Measurements from ENCODE around the gene CRABP2.
A peak's percentile ranks its signal among the peaks of the same experiment; 100 is the strongest.

CRABP2 gene

GRCh38 chr1:156714830-156715229, 9.4 kb upstream of the CRABP2 start:
- in situ Hi-C loops (cut with MboI; ENCODE audit: low pct_unique_long_range_greater_than_20kb, low sequenced_read_pairs): no loop called here
- DNase-seq: no peak

GRCh38 chr1:156712626-156713025, 7.2 kb upstream of the CRABP2 start:
- in situ Hi-C loops (cut with MboI; ENCODE audit: low pct_unique_long_range_greater_than_20kb, low sequenced_read_pairs): no loop called here
- no peak for DNase-seq

- in situ Hi-C loops (cut with MboI; ENCODE audit: low pct_unique_long_range_greater_than_20kb, low sequenced_read_pairs): no loop called here
- DNase-seq: no peak
Observed at GRCh38 chr1:156711011-156711817, 5.8 kb upstream of the CRABP2 start.

GRCh38 chr1:156709757-156710489, 4.5 kb upstream of the CRABP2 start:
- in situ Hi-C loops (cut with MboI; ENCODE audit: low pct_unique_long_range_greater_than_20kb, low sequenced_read_pairs): no loop called here
- no peak for DNase-seq

- DNase-seq: no peak
- in situ Hi-C loops (cut with MboI; ENCODE audit: low pct_unique_long_range_greater_than_20kb, low sequenced_read_pairs): no loop called here
Observed at GRCh38 chr1:156709031-156709430, 3.6 kb upstream of the CRABP2 start.

- DNase-seq: no peak
- in situ Hi-C loops (cut with MboI; ENCODE audit: low pct_unique_long_range_greater_than_20kb, low sequenced_read_pairs): no loop called here
Observed at GRCh38 chr1:156708218-156708661, 2.9 kb upstream of the CRABP2 start.

GRCh38 chr1:156707417-156708217, 2.2 kb upstream of the CRABP2 start:
- no peak for DNase-seq
- in situ Hi-C loops (cut with MboI; ENCODE audit: low pct_unique_long_range_greater_than_20kb, low sequenced_read_pairs): no loop called here

GRCh38 chr1:156706657-156707416, 1.5 kb upstream of the CRABP2 start:
- in situ Hi-C loops (cut with MboI; ENCODE audit: low pct_unique_long_range_greater_than_20kb, low sequenced_read_pairs): no loop called here
- no peak for DNase-seq

GRCh38 chr1:156705918-156706656, 704 bp upstream of the CRABP2 start:
- in situ Hi-C loops (cut with MboI; ENCODE audit: low pct_unique_long_range_greater_than_20kb, low sequenced_read_pairs): no loop called here
- DNase-seq: peak; percentile 83

GRCh38 chr1:156704930-156705320, 458 bp downstream of the CRABP2 start:
- in situ Hi-C loops (cut with MboI; ENCODE audit: low pct_unique_long_range_greater_than_20kb, low sequenced_read_pairs): no loop called here
- DNase-seq: no peak

- DNase-seq: no peak
- in situ Hi-C loops (cut with MboI; ENCODE audit: low pct_unique_long_range_greater_than_20kb, low sequenced_read_pairs): no loop called here
Observed at GRCh38 chr1:156704166-156704711, 1.1 kb downstream of the CRABP2 start.

- DNase-seq: no peak
- in situ Hi-C loops (cut with MboI; ENCODE audit: low pct_unique_long_range_greater_than_20kb, low sequenced_read_pairs): no loop called here
Observed at GRCh38 chr1:156703741-156704140, 1.6 kb downstream of the CRABP2 start.

- DNase-seq: no peak
- in situ Hi-C loops (cut with MboI; ENCODE audit: low pct_unique_long_range_greater_than_20kb, low sequenced_read_pairs): no loop called here
Observed at GRCh38 chr1:156703336-156703735, 2.0 kb downstream of the CRABP2 start.

GRCh38 chr1:156700736-156701531, 4.4 kb downstream of the CRABP2 start:
- no peak for DNase-seq
- in situ Hi-C loops (cut with MboI; ENCODE audit: low pct_unique_long_range_greater_than_20kb, low sequenced_read_pairs): no loop called here

GRCh38 chr1:156698995-156699394, 6.4 kb downstream of the CRABP2 start:
- DNase-seq: no peak
- in situ Hi-C loops (cut with MboI; ENCODE audit: low pct_unique_long_range_greater_than_20kb, low sequenced_read_pairs): no loop called here

- in situ Hi-C loops (cut with MboI; ENCODE audit: low pct_unique_long_range_greater_than_20kb, low sequenced_read_pairs): no loop called here
- no peak for DNase-seq
Observed at GRCh38 chr1:156697481-156697880, 7.9 kb downstream of the CRABP2 start.

GRCh38 chr1:156696755-156697154, 8.6 kb downstream of the CRABP2 start:
- in situ Hi-C loops (cut with MboI; ENCODE audit: low pct_unique_long_range_greater_than_20kb, low sequenced_read_pairs): no loop called here
- DNase-seq: no peak

GRCh38 chr1:156694690-156694962, 10.8 kb downstream of the CRABP2 start:
- in situ Hi-C loops (cut with MboI; ENCODE audit: low pct_unique_long_range_greater_than_20kb, low sequenced_read_pairs): no loop called here
- no peak for DNase-seq
